Measurements from ENCODE around the gene PRND.

DNA sequence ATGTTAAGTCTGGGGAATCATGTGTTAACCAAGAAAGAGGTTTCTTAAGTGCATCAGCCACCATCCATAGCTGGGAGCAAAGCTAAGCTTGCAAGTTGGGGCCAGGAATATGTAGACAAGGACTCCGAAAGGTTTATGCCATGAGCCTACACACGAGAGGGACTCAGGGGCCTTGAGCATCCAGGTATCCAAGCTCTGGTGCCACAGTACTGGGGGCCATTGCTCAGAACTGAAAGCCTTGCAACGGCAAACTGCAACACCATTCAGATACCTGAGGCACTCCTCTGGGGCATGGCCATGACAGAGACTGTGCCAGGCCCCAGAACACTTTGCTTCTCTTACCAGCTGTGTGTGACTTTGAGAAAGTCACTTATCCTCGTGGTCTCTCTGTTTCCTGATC lies 27.6 kb downstream of the PRND start:
- TF ChIP-seq, protein P1, sequence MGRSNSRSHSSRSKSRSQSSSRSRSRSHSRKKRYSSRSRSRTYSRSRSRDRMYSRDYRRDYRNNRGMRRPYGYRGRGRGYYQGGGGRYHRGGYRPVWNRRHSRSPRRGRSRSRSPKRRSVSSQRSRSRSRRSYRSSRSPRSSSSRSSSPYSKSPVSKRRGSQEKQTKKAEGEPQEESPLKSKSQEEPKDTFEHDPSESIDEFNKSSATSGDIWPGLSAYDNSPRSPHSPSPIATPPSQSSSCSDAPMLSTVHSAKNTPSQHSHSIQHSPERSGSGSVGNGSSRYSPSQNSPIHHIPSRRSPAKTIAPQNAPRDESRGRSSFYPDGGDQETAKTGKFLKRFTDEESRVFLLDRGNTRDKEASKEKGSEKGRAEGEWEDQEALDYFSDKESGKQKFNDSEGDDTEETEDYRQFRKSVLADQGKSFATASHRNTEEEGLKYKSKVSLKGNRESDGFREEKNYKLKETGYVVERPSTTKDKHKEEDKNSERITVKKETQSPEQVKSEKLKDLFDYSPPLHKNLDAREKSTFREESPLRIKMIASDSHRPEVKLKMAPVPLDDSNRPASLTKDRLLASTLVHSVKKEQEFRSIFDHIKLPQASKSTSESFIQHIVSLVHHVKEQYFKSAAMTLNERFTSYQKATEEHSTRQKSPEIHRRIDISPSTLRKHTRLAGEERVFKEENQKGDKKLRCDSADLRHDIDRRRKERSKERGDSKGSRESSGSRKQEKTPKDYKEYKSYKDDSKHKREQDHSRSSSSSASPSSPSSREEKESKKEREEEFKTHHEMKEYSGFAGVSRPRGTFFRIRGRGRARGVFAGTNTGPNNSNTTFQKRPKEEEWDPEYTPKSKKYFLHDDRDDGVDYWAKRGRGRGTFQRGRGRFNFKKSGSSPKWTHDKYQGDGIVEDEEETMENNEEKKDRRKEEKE (IDR thresholded peaks at IDR 0.05): no peak
- TF ChIP-seq FOXM1 (IDR thresholded peaks at IDR 0.05; ENCODE audit: low read depth, low read length) (no peak), PBX3 (IDR thresholded peaks at IDR 0.05; ENCODE audit: insufficient replicate concordance, low read depth, low read length) (no peak), ZSCAN29 (IDR thresholded peaks at IDR 0.05) (no peak), CTCF (IDR thresholded peaks at IDR 0.05 in 2 of 3, conservative IDR thresholded peaks at IDR 0.05 in 1 of 3; ENCODE audit: control insufficient read depth in 2 of 3, extremely low read depth in 1 of 3, insufficient read depth in 1 of 3, low read depth in 3 of 3, low read length in 3 of 3) (no peak), TAF1 (IDR thresholded peaks at IDR 0.05; ENCODE audit: borderline replicate concordance, low read depth, low read length) (no peak), POLR2A (IDR thresholded peaks at IDR 0.05; ENCODE audit: low read depth, low read length) (no peak), BACH1 (IDR thresholded peaks at IDR 0.05; ENCODE audit: borderline replicate concordance) (no peak)
